ENCODE measurements around the gene ELMOD2.

The ELMOD2 gene

DNA sequence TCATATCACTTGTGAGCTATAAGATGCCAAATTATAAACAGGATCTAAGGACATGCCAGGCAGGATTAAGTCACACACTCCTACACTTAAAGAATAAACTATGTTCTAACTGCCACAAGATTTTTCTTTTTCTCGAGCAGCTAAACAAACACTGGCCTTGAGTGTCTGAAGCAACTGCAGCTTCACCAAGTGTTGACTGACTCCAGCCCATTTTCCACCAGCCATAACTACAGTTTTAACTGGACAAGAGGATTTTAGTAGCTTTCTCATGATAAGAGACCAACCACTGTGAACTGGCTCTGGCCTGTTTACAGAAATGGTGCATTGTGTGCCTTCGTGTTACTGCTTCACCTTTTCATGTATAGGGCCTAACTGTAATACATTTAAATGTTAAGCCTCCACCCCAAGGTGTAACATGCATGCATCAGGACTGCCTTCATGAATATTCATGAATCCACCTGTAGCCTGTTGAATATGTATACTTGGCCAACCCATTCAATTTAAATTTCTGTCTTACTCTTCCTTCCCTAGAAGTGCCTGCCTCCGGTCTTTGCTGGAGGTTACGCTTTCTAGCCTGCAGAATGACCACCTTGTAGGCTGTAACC lies 34.0 kb downstream of the ELMOD2 start:
- no peak for DNase-seq (ENCODE audit: low spot score)
- in situ Hi-C loops (cut with MboI; ENCODE audit: low sequenced_read_pairs, unreplicated experiment) = no loop called here
- TF ChIP-seq, protein P1, sequence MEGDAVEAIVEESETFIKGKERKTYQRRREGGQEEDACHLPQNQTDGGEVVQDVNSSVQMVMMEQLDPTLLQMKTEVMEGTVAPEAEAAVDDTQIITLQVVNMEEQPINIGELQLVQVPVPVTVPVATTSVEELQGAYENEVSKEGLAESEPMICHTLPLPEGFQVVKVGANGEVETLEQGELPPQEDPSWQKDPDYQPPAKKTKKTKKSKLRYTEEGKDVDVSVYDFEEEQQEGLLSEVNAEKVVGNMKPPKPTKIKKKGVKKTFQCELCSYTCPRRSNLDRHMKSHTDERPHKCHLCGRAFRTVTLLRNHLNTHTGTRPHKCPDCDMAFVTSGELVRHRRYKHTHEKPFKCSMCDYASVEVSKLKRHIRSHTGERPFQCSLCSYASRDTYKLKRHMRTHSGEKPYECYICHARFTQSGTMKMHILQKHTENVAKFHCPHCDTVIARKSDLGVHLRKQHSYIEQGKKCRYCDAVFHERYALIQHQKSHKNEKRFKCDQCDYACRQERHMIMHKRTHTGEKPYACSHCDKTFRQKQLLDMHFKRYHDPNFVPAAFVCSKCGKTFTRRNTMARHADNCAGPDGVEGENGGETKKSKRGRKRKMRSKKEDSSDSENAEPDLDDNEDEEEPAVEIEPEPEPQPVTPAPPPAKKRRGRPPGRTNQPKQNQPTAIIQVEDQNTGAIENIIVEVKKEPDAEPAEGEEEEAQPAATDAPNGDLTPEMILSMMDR (IDR thresholded peaks at IDR 0.05; ENCODE audit: borderline replicate concordance, control extremely low read depth, extremely low read depth, insufficient read depth, missing control alignments) = no peak

DNA sequence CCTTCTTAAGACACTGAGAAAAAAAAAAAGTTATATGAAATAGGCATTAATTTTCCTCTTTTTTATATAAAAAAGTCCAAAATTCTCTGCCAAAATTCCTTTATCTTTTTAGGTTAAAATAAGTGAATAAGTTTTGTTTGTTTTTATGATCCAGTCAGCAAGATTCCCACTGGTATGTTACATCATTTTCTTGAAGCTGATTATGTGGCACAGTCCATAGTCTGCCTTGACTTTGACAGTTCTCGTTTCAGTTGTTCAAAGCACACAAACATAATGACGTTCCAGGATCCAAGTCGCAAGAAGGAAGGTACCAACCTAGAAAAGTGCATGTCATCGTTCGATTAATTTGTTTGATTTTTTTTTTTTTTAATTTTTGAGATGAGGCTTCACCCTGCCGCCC lies 35.7 kb downstream of the ELMOD2 start:
- in situ Hi-C loops (cut with MboI; ENCODE audit: low sequenced_read_pairs, unreplicated experiment) = no loop called here
- TF ChIP-seq, protein P1 (IDR thresholded peaks at IDR 0.05; ENCODE audit: borderline replicate concordance, control extremely low read depth, extremely low read depth, insufficient read depth, missing control alignments) = no peak

DNA sequence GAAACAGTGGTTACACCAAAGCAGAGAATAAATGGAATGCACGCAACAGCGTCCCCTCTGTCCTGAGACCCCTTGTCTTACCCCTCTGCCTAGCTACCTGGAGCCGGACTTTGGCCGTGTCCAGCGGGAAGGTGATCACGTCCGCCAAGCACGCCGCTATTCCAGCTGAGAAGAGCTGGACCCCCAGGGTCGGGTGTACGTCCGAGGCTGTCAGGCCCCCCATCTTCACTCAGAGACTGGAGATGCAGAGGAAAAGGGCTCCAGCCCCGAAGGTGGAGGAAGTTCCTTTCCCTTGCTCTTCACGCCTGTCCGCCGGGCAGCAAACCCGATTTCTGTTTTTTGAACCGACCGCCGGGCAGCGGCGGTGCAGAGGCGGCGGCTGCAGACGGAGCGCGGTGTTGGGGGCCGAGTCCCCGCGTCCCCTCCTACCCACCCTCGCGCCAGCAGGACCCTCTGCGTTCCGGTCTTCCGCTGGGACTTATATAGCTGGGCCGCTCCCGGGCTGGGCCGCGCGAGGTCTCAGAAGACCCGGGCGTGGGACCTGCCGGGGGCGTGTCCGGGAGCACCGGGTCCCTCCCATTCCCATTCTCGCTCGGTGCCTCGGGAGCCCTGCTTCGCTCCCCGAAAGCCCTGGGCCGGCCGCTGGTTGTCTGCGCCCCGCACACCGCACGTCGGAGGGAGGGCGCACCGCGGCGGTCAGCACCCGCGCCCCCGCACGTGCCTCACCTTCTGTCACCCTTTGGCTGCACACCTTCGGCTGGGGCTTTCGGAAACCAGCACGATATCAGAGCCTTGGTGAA lies 44.7 kb downstream of the ELMOD2 start, which contains the start of gene UCP1:
UCP1 (minus strand) TSS at position 455 of the 800 bp plus-strand sequence; CDS start at position 223, 232 bp downstream.
- in situ Hi-C loops (cut with MboI; ENCODE audit: low sequenced_read_pairs, unreplicated experiment) = no loop called here
- TF ChIP-seq, protein P1 (IDR thresholded peaks at IDR 0.05; ENCODE audit: borderline replicate concordance, control extremely low read depth, extremely low read depth, insufficient read depth, missing control alignments) = no peak
- peak; percentile 49 for DNase-seq (ENCODE audit: low spot score)

More for the DNA sequence above, 35.7 kb downstream of the ELMOD2 start:
- no peak for DNase-seq (ENCODE audit: low spot score)

DNA sequence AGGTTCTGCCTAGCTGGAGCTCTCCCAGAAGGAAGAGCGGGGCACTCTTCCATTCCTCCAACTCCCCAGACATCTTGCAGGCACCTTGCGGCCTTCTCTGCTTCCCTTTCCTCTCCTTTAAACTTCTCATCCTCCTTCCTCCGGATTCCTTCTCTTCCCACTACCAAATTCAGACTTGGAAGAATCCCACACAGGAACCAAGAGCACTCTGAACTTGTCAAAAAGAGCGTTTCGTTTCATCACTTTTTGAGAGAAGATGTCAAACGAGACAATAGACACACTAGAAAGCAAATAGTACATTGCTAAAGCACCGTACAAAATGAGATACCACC lies 45.3 kb downstream of the ELMOD2 start:
- in situ Hi-C loops (cut with MboI; ENCODE audit: low sequenced_read_pairs, unreplicated experiment) = no loop called here

DNA sequence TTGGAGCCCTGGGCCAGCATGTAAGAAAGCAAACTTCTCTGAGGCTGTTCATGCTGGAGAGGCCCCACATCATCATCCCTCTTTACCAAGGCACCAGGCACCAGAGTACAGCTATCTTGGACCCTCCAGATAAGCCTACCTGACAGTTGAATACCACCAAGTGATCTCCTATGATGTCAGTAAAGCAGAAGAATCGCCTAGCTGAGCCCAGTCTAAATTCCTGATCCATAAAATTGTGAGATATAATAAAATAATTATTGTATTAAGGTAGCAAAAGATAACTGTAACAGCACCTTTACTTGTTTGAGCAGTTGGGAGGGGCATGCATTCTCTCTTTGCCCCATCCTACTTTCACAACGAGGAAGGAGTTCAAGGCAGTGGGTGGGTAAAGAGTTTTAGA lies 47.7 kb downstream of the ELMOD2 start:
- no peak for DNase-seq (ENCODE audit: low spot score)
- TF ChIP-seq, protein P1 (IDR thresholded peaks at IDR 0.05; ENCODE audit: borderline replicate concordance, control extremely low read depth, extremely low read depth, insufficient read depth, missing control alignments) = no peak
- in situ Hi-C loops (cut with MboI; ENCODE audit: low sequenced_read_pairs, unreplicated experiment) = no loop called here

More for the DNA sequence above, 45.3 kb downstream of the ELMOD2 start:
- DNase-seq (ENCODE audit: low spot score) = no peak
- TF ChIP-seq, protein P1 (IDR thresholded peaks at IDR 0.05; ENCODE audit: borderline replicate concordance, control extremely low read depth, extremely low read depth, insufficient read depth, missing control alignments) = no peak

DNA sequence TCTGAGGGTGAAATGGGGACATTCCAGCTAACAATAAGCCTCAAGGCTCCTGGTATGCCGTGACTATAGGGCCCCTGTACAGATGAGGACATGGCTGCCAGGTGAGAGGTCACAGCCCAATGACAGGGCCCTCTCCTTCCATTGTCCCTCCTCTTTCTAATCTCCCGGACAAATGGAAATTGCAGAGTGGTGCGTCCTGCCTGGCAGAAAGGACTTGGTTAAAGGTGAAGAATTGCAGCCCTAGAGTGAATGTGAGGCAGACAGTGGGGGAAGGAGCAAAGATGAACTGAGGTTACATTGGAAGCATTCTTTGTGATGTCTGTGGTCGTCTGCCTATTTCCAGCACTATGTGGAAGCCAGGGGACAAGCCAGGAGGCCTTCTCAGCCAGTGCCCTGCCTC lies 51.5 kb downstream of the ELMOD2 start:
- TF ChIP-seq, protein P1 (IDR thresholded peaks at IDR 0.05; ENCODE audit: borderline replicate concordance, control extremely low read depth, extremely low read depth, insufficient read depth, missing control alignments) = no peak
- DNase-seq (ENCODE audit: low spot score) = no peak
- in situ Hi-C loops (cut with MboI; ENCODE audit: low sequenced_read_pairs, unreplicated experiment) = no loop called here
